Pancreas (tissue), 10 donors: ENCODE results near the gene HDDC3. TPM values are rescaled to one million over a fixed set of nuclear protein-coding genes. Genes with fewer than 3 reads are reported as not detected.
A peak's percentile ranks its signal among the peaks of the same experiment; 100 is the strongest.

Experiments used
- ATAC-seq, 4 donors: fragments of 200-7000 bp; cut with Tn5 transposase; one replicate each; pipeline versions ENCODE4 v1.8.0 to v1.9.1; 2020; ENCODE audit warnings: mild to moderate bottlenecking in 4 of 4, moderate library complexity in 4 of 4
- DNase-seq, 6 donors: peaks; one replicate each; pipeline ENCODE4 v3.0.0-alpha.2; 2020
- FAIRE-seq: peaks from 2 replicates; lab custom pipeline; 2012; peaks lifted over from hg19 to GRCh38; lab: Jason Lieb, UNC
- H3K27ac ChIP-seq, 4 donors: fragments of 200-600 bp; sonication (generic); 1 replicate in 3 of 4; 2 replicates in 1 of 4; pipeline versions ENCODE4 v1.5.0 to v1.8.0; 2020
- H3K27me3 ChIP-seq, 4 donors: fragments of 200-600 bp; one replicate each; pipeline ENCODE4 v1.8.0; 2021
- H3K36me3 ChIP-seq, 3 donors: fragments of 200-600 bp; sonication (generic) in 1 of 3; one replicate each; pipeline versions ENCODE4 v1.5.0 to v1.8.0; 2020 to 2021
- H3K4me1 ChIP-seq, 3 donors: fragments of 200-600 bp; one replicate each; pipeline ENCODE4 v1.8.0; 2021
- H3K4me3 ChIP-seq, 4 donors: fragments of 200-600 bp; sonication (generic) in 2 of 4; one replicate each; pipeline versions ENCODE4 v1.5.0 to v1.8.0; 2020 to 2021
- H3K9me3 ChIP-seq, 4 donors: fragments of 200-600 bp; one replicate each; pipeline ENCODE4 v1.8.0; 2021
- CTCF ChIP-seq, 4 donors: fragments of 200-600 bp; sonication (generic) in 3 of 4; IDR thresholded peaks; one replicate each; pipeline versions ENCODE4 v1.5.0 to v1.8.0; 2021; ENCODE audit warnings: antibody characterized with exemption in 4 of 4
- WGBS, 2 donors: extraction: QIAGEN DNeasy Blood & Tissue Kit; methylation state at CpG; one replicate each; pipeline ENCODE4 v1.1.7; 2013; 5-methylcytosine and 5-hydroxymethylcytosine counted together
- intact Hi-C, 3 donors: fragments of 100-400 bp; cut with DNase I; formaldehyde crosslinking; loops; one replicate each; pipeline versions ENCODE4 v1.11.1 to v1.14.2; 2022
- polyA plus RNA-seq, 2 donors: library from polyadenylated mRNA; stranded (reverse); fragments of 200-250 nt; gene quantifications; one replicate each; pipeline ENCODE4 v1.2.3, GENCODE V29; 2013
- total RNA-seq, 6 donors: library from RNA; stranded (reverse); fragmentation: NEBNext Ultra II Directional in 4 of 6; extraction: Animal tissue kit (Norgen Biotek cat#: 25700) in 4 of 6; gene quantifications; one replicate each; pipeline versions ENCODE4 v1.2.1 to v1.2.4, GENCODE V29; 2021 to 2023
- donor health status: healthy with polysubstance abuse.
- donor health status: DM: no; HTN: no; CAD: no; lungs with moderate emphysema.
- donor health status: DM: no; HTN: no; CAD: no.
- donor health status: control.
- donor health status: control.
- donor health status: Bipolar disorder and iron deficiency.
- donor health status: DM: yes; HTN: yes; CAD: no.
- donor health status: DM: no; HTN: no; CAD: no.
- donor health status: DM: no; HTN: no; CAD: no.
- donor health status: DM: yes; HTN: yes; CAD: no.

The HDDC3 gene
- total RNA-seq (10 to 100 TPM; 10.3 to 17.6 (median 13.3) TPM), polyA plus RNA-seq (10 to 100 TPM; 16.6 to 20.9 TPM)

GRCh38 chr15:90931828-90932659 lies at the start of gene HDDC3:
Gene HDDC3 (minus strand): TSS chr15:90932549. CDS start chr15:90932540, 9 bp downstream.
- ATAC-seq = peak; percentile 65 to 71 (median 68)
- intact Hi-C loops = no loop called here
- no peaks in the 10 kb centered on the region for H3K36me3 ChIP-seq
- H3K4me1 ChIP-seq = peaks cover 0 to 32% (median 14%) of the 10 kb centered on the region in 3 donors
- peak; percentile 94 to 97 (median 96) for TF ChIP-seq CTCF (IDR thresholded peaks at IDR 0.05)
- H3K27me3 ChIP-seq = no peaks in the 10 kb centered on the region
- no peaks in the 10 kb centered on the region for H3K9me3 ChIP-seq
- WGBS, 2 donors = 0 to 1% methylated on average over 43 to 52 of the region's 52 CpGs
- H3K4me3 ChIP-seq = peak within 1 kb of the TSS; percentile 72 to 84 (median 80)
- no peak for FAIRE-seq
- peak within 1 kb of the TSS; percentile 91 to 96 (median 92) for H3K27ac ChIP-seq
- DNase-seq = peak; percentile 87 to 99 (median 92)

GRCh38 chr15:90982135-90982534 lies 49.8 kb upstream of the HDDC3 start:
- Histone ChIP-seq H3K9me3 (no peaks in the 10 kb centered on the region), H3K4me1 (no peaks in the 10 kb centered on the region), H3K36me3 (peaks cover 0 to 8% (median 0%) of the 10 kb centered on the region in 3 donors), H3K27me3 (no peaks in the 10 kb centered on the region), H3K4me3 (no peak overlapping the region), H3K27ac (no peak overlapping the region)
- intact Hi-C loops = no loop called here
- WGBS, 2 donors = 92 to 93% methylated on average over 5 of the region's 5 CpGs
- ATAC-seq (no peak), DNase-seq (no peak), FAIRE-seq (no peak)
- no peak for TF ChIP-seq CTCF (IDR thresholded peaks at IDR 0.05)

- 96 to 98% methylated on average over 6 of the region's 6 CpGs for WGBS, 2 donors
- ATAC-seq (no peak), FAIRE-seq (no peak), DNase-seq (no peak)
- Histone ChIP-seq H3K27me3 (no peaks in the 10 kb centered on the region), H3K27ac (no peak overlapping the region), H3K36me3 (peaks cover 0 to 8% (median 0%) of the 10 kb centered on the region in 3 donors), H3K4me1 (no peaks in the 10 kb centered on the region), H3K4me3 (no peak overlapping the region), H3K9me3 (no peaks in the 10 kb centered on the region)
- intact Hi-C loops = no loop called here
- no peak for TF ChIP-seq CTCF (IDR thresholded peaks at IDR 0.05)
These were observed 49.3 kb upstream of the HDDC3 start for GRCh38 chr15:90981681-90982080.

- WGBS, 2 donors = 46 to 58% methylated on average over 1 of the region's 1 CpG
- TF ChIP-seq CTCF (IDR thresholded peaks at IDR 0.05) = no peak
- H3K27me3 ChIP-seq = no peaks in the 10 kb centered on the region
- H3K27ac ChIP-seq = no peak overlapping the region
- FAIRE-seq (no peak), DNase-seq (no peak), ATAC-seq (no peak)
- no peaks in the 10 kb centered on the region for H3K9me3 ChIP-seq
- no peaks in the 10 kb centered on the region for H3K4me1 ChIP-seq
- peaks cover 0 to 8% (median 0%) of the 10 kb centered on the region in 3 donors for H3K36me3 ChIP-seq
- intact Hi-C loops = no loop called here
- no peak overlapping the region for H3K4me3 ChIP-seq
These were observed 47.2 kb upstream of the HDDC3 start for GRCh38 chr15:90979582-90979981.

- Histone ChIP-seq H3K36me3 (peaks cover 0 to 1% (median 0%) of the 10 kb centered on the region in 3 donors), H3K27ac (no peak overlapping the region), H3K4me1 (no peaks in the 10 kb centered on the region), H3K9me3 (no peaks in the 10 kb centered on the region), H3K4me3 (no peak overlapping the region), H3K27me3 (no peaks in the 10 kb centered on the region)
- ATAC-seq (no peak), DNase-seq (no peak), FAIRE-seq (no peak)
- WGBS, 2 donors = 96% methylated on average over 21 of the region's 21 CpGs
- TF ChIP-seq CTCF (IDR thresholded peaks at IDR 0.05) = no peak
- intact Hi-C loops = no loop called here
These were observed 41.9 kb upstream of the HDDC3 start for GRCh38 chr15:90974216-90974615.
